ENCODE measurements around the gene LRCH3. TPM values are rescaled to one million over a fixed set of nuclear protein-coding genes. Genes with fewer than 3 reads are reported as not detected.
A peak's percentile ranks its signal among the peaks of the same experiment; 100 is the strongest.

The LRCH3 gene
- total RNA-seq, 1 donor from 2014 or later = 99.0 TPM

DNA sequence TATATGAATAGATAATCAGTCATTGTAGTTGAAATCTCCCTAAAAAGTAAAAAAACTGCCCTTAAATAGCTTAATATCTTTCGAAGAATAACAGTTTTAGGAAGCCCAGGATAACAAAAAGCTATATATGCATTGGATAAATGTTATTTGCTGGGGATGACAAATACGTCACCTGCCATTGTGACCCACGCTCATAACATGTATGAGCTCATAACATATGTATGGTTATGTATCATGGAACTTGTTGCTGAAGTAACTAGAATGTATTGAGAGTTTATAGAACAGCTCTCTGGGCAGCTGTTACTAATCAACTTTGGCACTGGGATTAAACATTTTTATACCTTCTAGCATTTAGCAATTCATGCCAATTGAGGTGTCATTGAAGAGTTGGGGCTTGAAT, 1.7 kb upstream of the LRCH3 start:
- peaks cover 0 to 6% of the 10 kb centered on the region in 2 donors for H3K36me3 ChIP-seq
- H3K4me1 ChIP-seq = peaks cover 25% of the 10 kb centered on the region
- intact Hi-C loops (cut with DNase I) = no loop called here
- TF ChIP-seq, protein P1, sequence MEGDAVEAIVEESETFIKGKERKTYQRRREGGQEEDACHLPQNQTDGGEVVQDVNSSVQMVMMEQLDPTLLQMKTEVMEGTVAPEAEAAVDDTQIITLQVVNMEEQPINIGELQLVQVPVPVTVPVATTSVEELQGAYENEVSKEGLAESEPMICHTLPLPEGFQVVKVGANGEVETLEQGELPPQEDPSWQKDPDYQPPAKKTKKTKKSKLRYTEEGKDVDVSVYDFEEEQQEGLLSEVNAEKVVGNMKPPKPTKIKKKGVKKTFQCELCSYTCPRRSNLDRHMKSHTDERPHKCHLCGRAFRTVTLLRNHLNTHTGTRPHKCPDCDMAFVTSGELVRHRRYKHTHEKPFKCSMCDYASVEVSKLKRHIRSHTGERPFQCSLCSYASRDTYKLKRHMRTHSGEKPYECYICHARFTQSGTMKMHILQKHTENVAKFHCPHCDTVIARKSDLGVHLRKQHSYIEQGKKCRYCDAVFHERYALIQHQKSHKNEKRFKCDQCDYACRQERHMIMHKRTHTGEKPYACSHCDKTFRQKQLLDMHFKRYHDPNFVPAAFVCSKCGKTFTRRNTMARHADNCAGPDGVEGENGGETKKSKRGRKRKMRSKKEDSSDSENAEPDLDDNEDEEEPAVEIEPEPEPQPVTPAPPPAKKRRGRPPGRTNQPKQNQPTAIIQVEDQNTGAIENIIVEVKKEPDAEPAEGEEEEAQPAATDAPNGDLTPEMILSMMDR (IDR thresholded peaks at IDR 0.05) = no peak
- TF ChIP-seq POLR2A (IDR thresholded peaks at IDR 0.05) (no peak), POLR2AphosphoS5 (IDR thresholded peaks at IDR 0.05; ENCODE audit: insufficient read depth in 1 of 2, low read depth in 1 of 2) (no peak)
- H3K27ac ChIP-seq = no peak overlapping the region
- no peaks in the 10 kb centered on the region for H3K27me3 ChIP-seq
- H3K4me3 ChIP-seq = no peak overlapping the region
- H3K9me3 ChIP-seq = no peaks in the 10 kb centered on the region
- no peak for DNase-seq (ENCODE audit: extremely low spot score in 2 of 2)

DNA sequence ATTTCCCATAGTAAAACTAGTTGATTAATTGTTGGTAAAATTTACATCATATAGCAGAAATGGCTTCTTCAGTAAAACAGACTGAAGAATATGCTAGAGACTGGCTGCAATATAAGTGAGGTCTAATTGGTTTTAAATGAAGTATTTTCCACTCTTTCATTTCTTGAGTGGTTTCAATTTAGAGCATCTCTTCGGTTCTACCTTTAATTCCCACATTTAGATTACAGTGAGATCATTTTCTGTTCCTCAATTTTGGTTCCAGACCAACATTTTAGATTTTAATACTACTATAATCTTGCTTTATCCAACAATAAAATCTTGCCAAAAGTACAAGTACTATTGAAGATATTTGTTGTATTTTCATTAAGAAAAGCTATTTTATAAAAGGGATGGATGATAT, 1.0 kb upstream of the LRCH3 start:
- TF ChIP-seq POLR2AphosphoS5 (IDR thresholded peaks at IDR 0.05; ENCODE audit: insufficient read depth in 1 of 2, low read depth in 1 of 2) = no peak
- TF ChIP-seq, protein P1 (IDR thresholded peaks at IDR 0.05) = no peak
- no peak for TF ChIP-seq POLR2A (IDR thresholded peaks at IDR 0.05)
- intact Hi-C loops (cut with DNase I) = no loop called here
- Histone ChIP-seq H3K9me3 (no peaks in the 10 kb centered on the region), H3K27me3 (no peaks in the 10 kb centered on the region), H3K27ac (no peak overlapping the region), H3K4me3 (no peak overlapping the region), H3K36me3 (no peaks in the 10 kb centered on the region), H3K4me1 (peaks cover 31% of the 10 kb centered on the region)
- no peak for DNase-seq (ENCODE audit: extremely low spot score in 2 of 2)

DNA sequence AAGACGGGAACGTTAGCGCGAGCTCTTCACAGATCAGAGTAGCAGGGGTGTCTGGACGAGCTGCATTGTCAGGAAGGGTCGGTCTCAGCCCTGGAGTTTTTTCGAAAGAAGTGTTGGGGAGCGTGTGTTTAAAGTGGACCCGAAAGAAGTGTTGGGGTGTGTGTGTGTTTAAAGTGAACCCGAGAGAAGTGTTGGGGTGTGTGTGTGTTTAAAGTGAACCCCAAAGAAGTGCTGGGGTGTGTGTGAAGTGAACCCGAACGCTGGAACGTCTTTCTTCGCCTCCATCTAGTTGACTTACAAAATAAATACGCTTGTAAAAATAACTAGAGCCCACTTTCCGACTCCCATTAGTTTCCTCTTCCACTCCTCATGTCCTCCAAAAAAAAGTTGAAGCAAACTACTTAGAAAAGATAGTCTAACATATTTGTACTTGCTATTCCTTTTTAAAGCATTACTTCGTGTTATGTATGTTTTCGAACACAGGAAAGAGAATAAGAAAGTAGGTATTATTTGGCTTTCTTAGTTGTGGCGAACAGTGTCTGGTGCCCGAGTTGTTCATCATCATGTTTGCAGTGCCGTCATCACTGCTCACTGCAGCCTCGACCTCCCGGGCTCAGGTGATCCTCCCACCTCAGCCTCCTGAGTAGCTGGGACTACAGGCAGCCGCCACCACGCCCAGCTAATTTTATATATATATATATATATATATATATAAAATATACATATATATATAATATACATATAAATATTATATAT, 1.0 kb downstream of the LRCH3 start:
- intact Hi-C loops (cut with DNase I) = no loop called here
- no peak for DNase-seq (ENCODE audit: extremely low spot score in 2 of 2)
- no peaks in the 10 kb centered on the region for H3K9me3 ChIP-seq
- no peaks in the 10 kb centered on the region for H3K27me3 ChIP-seq
- peak overlapping the region; percentile 71 to 73 for H3K4me3 ChIP-seq
- peak overlapping the region; percentile 98 for H3K27ac ChIP-seq
- H3K36me3 ChIP-seq = no peaks in the 10 kb centered on the region
- TF ChIP-seq POLR2A (IDR thresholded peaks at IDR 0.05) = no peak
- TF ChIP-seq POLR2AphosphoS5 (IDR thresholded peaks at IDR 0.05; ENCODE audit: insufficient read depth in 1 of 2, low read depth in 1 of 2) = no peak
- TF ChIP-seq, protein P1 (IDR thresholded peaks at IDR 0.05) = no peak
- H3K4me1 ChIP-seq = peaks cover 33% of the 10 kb centered on the region

DNA sequence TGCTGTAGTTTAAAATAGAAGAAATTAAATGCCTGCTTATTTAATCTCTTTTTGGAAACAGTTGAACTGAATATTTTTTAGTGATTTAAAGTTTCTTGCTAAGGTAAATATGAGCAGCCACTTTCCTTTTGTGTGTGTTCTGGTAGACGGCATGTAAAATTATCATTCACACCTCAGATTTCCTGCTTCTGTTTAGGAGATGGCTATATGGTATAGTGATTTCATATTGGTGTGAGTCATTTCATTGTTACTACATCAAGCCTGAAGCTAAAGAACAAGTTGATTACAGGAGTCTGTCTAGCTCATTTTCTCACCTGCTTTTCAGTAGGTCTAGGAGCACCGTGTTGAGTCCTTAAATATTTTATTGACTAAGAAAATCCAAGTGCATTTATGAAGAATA, 2.2 kb downstream of the LRCH3 start:
- Histone ChIP-seq H3K36me3 (no peaks in the 10 kb centered on the region), H3K27me3 (no peaks in the 10 kb centered on the region), H3K27ac (no peak overlapping the region), H3K4me1 (peaks cover 33% of the 10 kb centered on the region), H3K4me3 (peak overlapping the region; percentile 21 to 73), H3K9me3 (no peaks in the 10 kb centered on the region)
- no peak for TF ChIP-seq POLR2AphosphoS5 (IDR thresholded peaks at IDR 0.05; ENCODE audit: insufficient read depth in 1 of 2, low read depth in 1 of 2)
- TF ChIP-seq, protein P1 (IDR thresholded peaks at IDR 0.05) = no peak
- TF ChIP-seq POLR2A (IDR thresholded peaks at IDR 0.05) = no peak
- intact Hi-C loops (cut with DNase I) = no loop called here
- DNase-seq (ENCODE audit: extremely low spot score in 2 of 2) = no peak

DNA sequence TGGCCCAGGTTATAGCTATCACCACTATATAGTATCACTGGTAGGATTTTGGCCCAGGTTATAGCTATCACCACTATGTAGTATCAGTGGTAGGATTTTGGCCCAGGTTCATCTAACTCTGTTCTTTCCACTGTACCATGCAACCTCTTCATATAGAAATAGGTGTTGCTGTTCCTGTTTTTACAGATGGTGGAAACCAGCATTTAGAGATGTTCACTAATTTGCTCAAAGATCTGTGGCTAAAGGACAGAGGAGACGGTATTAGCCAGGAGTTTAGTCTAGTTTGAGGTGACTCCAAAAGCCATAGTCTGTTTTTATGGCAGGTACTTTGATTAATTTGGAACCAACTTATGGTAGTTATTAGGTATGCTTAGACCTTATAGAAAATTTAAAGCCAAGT, 3.1 kb downstream of the LRCH3 start:
- TF ChIP-seq POLR2AphosphoS5 (IDR thresholded peaks at IDR 0.05; ENCODE audit: insufficient read depth in 1 of 2, low read depth in 1 of 2) (no peak), POLR2A (IDR thresholded peaks at IDR 0.05) (no peak)
- TF ChIP-seq, protein P1 (IDR thresholded peaks at IDR 0.05) = no peak
- H3K27ac ChIP-seq = no peak overlapping the region
- DNase-seq (ENCODE audit: extremely low spot score in 2 of 2) = no peak
- no peaks in the 10 kb centered on the region for H3K9me3 ChIP-seq
- no peaks in the 10 kb centered on the region for H3K27me3 ChIP-seq
- peaks cover 39% of the 10 kb centered on the region for H3K4me1 ChIP-seq
- intact Hi-C loops (cut with DNase I) = no loop called here
- no peak overlapping the region for H3K4me3 ChIP-seq
- H3K36me3 ChIP-seq = no peaks in the 10 kb centered on the region

Data from vagina (tissue), 2 donors.